SK-N-SH (cell line): ENCODE results near the gene SLC16A12. TPM values are rescaled to one million over a fixed set of nuclear protein-coding genes. Genes with fewer than 3 reads are reported as not detected.

Experiments used
- CTCF ChIA-PET: fragments of 300-600, 350-600 bp; formaldehyde crosslinking; extraction: SDS; loops from one replicate; lab custom pipeline; 2021; lab: Yijun Ruan, JAX
- POLR2A ChIA-PET: fragments of 350-600 bp; sonication (Branson Sonifier 250); formaldehyde crosslinking; extraction: SDS; loops from one replicate; lab custom pipeline; 2020; ENCODE audit warnings: antibody characterized with exemption, inconsistent platforms; lab: Yijun Ruan, JAX
- DNase-seq: peaks from one replicate; pipeline ENCODE4 v3.0.0; 2012
- H2AFZ ChIP-seq: fragments of 200-600 bp; sonication (generic); 2 replicates; pipeline ENCODE4 v1.8.1; 2016; ENCODE audit warnings: antibody characterized with exemption, mild to moderate bottlenecking, low read depth
- H3F3A ChIP-seq: fragments of 200-600 bp; sonication (generic); replicated peaks from 2 replicates; pipeline ENCODE3; 2016; ENCODE audit warnings: antibody characterized with exemption, mild to moderate bottlenecking; ENCODE audit not compliant: insufficient read depth
- H3K27ac ChIP-seq, 2 experiments: fragments of 200-500 bp in 1 of 2; fragments of 200-600 bp in 1 of 2; sonication (Bioruptor generic) in 1 of 2; sonication (generic), shearing (Covaris generic) in 1 of 2; 2 replicates each; pipeline versions ENCODE4 v1.5.1 to v1.6.1; 2014 to 2016; ENCODE audit warnings: low read depth in 2 of 2, inconsistent platforms in 1 of 2, low read length in 1 of 2, mild to moderate bottlenecking in 1 of 2, mixed read lengths in 1 of 2
- H3K27me3 ChIP-seq: fragments of 200-600 bp; sonication (generic), shearing (Covaris generic); 2 replicates; pipeline ENCODE4 v1.6.1; 2016; ENCODE audit warnings: mixed run types; ENCODE audit not compliant: insufficient read depth
- H3K36me3 ChIP-seq, 2 experiments: fragments of 200-500 bp in 1 of 2; fragments of 200-600 bp in 1 of 2; sonication (Bioruptor generic) in 1 of 2; sonication (generic) in 1 of 2; replicated peaks in 1 of 2; 2 replicates each; pipeline versions ENCODE3 to v1.5.1; 2014 to 2016; ENCODE audit warnings: low read length in 1 of 2, mild to moderate bottlenecking in 1 of 2; ENCODE audit not compliant: insufficient read depth in 2 of 2, control insufficient read depth in 1 of 2
- H3K4me1 ChIP-seq, 2 experiments: fragments of 200-500 bp in 1 of 2; fragments of 200-600 bp in 1 of 2; sonication (Bioruptor generic) in 1 of 2; sonication (generic), shearing (Covaris generic) in 1 of 2; 2 replicates each; pipeline versions ENCODE4 v1.5.1 to v1.6.1; 2014 to 2016; ENCODE audit warnings: low read depth in 1 of 2, low read length in 1 of 2, mixed run types in 1 of 2; ENCODE audit not compliant: insufficient read depth in 2 of 2, control insufficient read depth in 1 of 2
- H3K4me2 ChIP-seq: fragments of 200-600 bp; sonication (generic), shearing (Covaris generic); 2 replicates; pipeline ENCODE4 v1.6.1; 2017; ENCODE audit warnings: mixed run types
- H3K4me3 ChIP-seq, 2 experiments: fragments of 200-500 bp in 1 of 2; fragments of 200-600 bp in 1 of 2; sonication (Bioruptor generic) in 1 of 2; sonication (generic), shearing (Covaris generic) in 1 of 2; 2 replicates each; pipeline versions ENCODE4 v1.5.1 to v1.8.1; 2014 to 2016; ENCODE audit warnings: low read depth in 2 of 2, inconsistent platforms in 1 of 2, low read length in 1 of 2, mild to moderate bottlenecking in 1 of 2, mixed read lengths in 1 of 2, moderate library complexity in 1 of 2
- H3K79me2 ChIP-seq: fragments of 200-600 bp; sonication (generic); 2 replicates; pipeline ENCODE4 v1.8.1; 2017; ENCODE audit warnings: mild to moderate bottlenecking; ENCODE audit not compliant: insufficient read depth
- H3K9ac ChIP-seq: fragments of 200-600 bp; sonication (generic); 2 replicates; pipeline ENCODE4 v1.6.1; 2017; ENCODE audit warnings: mixed run types
- H3K9me2 ChIP-seq: fragments of 200-600 bp; sonication (generic); 2 replicates; pipeline ENCODE4 v1.6.1; 2017; ENCODE audit warnings: mixed run types
- H3K9me3 ChIP-seq: fragments of 200-600 bp; sonication (generic); 2 replicates; pipeline ENCODE4 v1.6.1; 2017; ENCODE audit warnings: mixed run types, mild to moderate bottlenecking, moderate library complexity
- H4K20me1 ChIP-seq: fragments of 200-600 bp; sonication (generic); 2 replicates; pipeline ENCODE4 v1.6.1; 2017; ENCODE audit warnings: mild to moderate bottlenecking, mixed run types; ENCODE audit not compliant: insufficient read depth
- EP300 ChIP-seq, 2 experiments: IDR thresholded peaks; 2 replicates each; pipeline versions ENCODE4 v1.4.0 to v1.6.1; 2012; ENCODE audit warnings: borderline replicate concordance in 1 of 2, low read depth in 1 of 2, low read length in 1 of 2
- FOSL2 ChIP-seq: IDR thresholded peaks from 2 replicates; pipeline ENCODE4 v1.4.0; 2012; ENCODE audit warnings: low read depth, mild to moderate bottlenecking, moderate library complexity, borderline replicate concordance
- FOXJ3 ChIP-seq: sonication (generic); formaldehyde crosslinking; IDR thresholded peaks from 2 replicates; pipeline ENCODE4 v1.5.1; 2020; ENCODE audit warnings: mild to moderate bottlenecking, missing genetic modification reagents
- GATA2 ChIP-seq: sonication (generic); formaldehyde crosslinking; IDR thresholded peaks from 2 replicates; pipeline ENCODE4 v1.5.0; 2020; ENCODE audit warnings: mild to moderate bottlenecking, missing genetic modification reagents
- JUND ChIP-seq: IDR thresholded peaks from 2 replicates; pipeline ENCODE4 v1.4.0; 2012
- MXI1 ChIP-seq: IDR thresholded peaks from 2 replicates; pipeline ENCODE4 v1.6.1; 2012; ENCODE audit warnings: mild to moderate bottlenecking, low read depth, low read length, improper control_type of control experiment
- NFIC ChIP-seq: IDR thresholded peaks from 2 replicates; pipeline ENCODE4 v1.4.0; 2012; ENCODE audit warnings: borderline replicate concordance
- POLR2AphosphoS5 ChIP-seq: IDR thresholded peaks from 2 replicates; pipeline ENCODE4 v1.6.1; 2012; ENCODE audit warnings: low read depth, low read length
- RCOR1 ChIP-seq: fragments of 150-350 bp; IDR thresholded peaks from 2 replicates; pipeline ENCODE4 v1.6.1; 2017; ENCODE audit warnings: antibody characterized with exemption, low read length
- RFX5 ChIP-seq: IDR thresholded peaks from 2 replicates; pipeline ENCODE4 v1.6.1; 2012; ENCODE audit warnings: mild to moderate bottlenecking, improper control_type of control experiment, low read length
- SIN3A ChIP-seq: IDR thresholded peaks from 2 replicates; pipeline ENCODE4 v1.6.1; 2012; ENCODE audit warnings: low read depth, mild to moderate bottlenecking, low read length, moderate library complexity, borderline replicate concordance
- SMC3 ChIP-seq: IDR thresholded peaks from 2 replicates; pipeline ENCODE4 v1.6.1; 2012; ENCODE audit warnings: low read depth, low read length, improper control_type of control experiment
- WGBS: methylation state at CpG from one replicate; pipeline ENCODE4 v1.1.6; 2017; ENCODE audit warnings: low lambda C conversion rate; 5-methylcytosine and 5-hydroxymethylcytosine counted together
- polyA plus RNA-seq, 3 experiments: library from polyadenylated mRNA; depleted of rRNA; stranded (reverse); fragments of >200 nt; gene quantifications; 2 replicates each; pipeline ENCODE4 v1.2.3, GENCODE V29; 2012
- TF ChIP-seq, protein P1 (sequence below): fragments of 150-350 bp; IDR thresholded peaks from 2 replicates; pipeline ENCODE4 v1.6.1; 2017; ENCODE audit warnings: antibody characterized with exemption, low read length, low read depth, borderline replicate concordance
- TF ChIP-seq, protein P2 (sequence below): IDR thresholded peaks from 2 replicates; pipeline ENCODE4 v1.6.1; 2012; ENCODE audit warnings: mild to moderate bottlenecking, low read depth, low read length, moderate library complexity
- TF ChIP-seq, protein P3 (sequence below): fragments of 200-600 bp; sonication (generic); IDR thresholded peaks from 2 replicates; pipeline ENCODE4 v1.6.1; 2017; ENCODE audit warnings: antibody characterized with exemption, mild to moderate bottlenecking, moderate library complexity
- TF ChIP-seq, protein P4 (sequence below): IDR thresholded peaks from 2 replicates; pipeline ENCODE4 v1.4.0; 2012; ENCODE audit warnings: low read depth, borderline replicate concordance
- TF ChIP-seq, protein P5 (sequence below): IDR thresholded peaks from 2 replicates; pipeline ENCODE4 v1.4.0; 2012; ENCODE audit warnings: low read depth, borderline replicate concordance

SLC16A12 gene
- polyA plus RNA-seq, 1 of the 3 experiments (the other 2 are of a cell fraction) = 0.13 TPM

DNA sequence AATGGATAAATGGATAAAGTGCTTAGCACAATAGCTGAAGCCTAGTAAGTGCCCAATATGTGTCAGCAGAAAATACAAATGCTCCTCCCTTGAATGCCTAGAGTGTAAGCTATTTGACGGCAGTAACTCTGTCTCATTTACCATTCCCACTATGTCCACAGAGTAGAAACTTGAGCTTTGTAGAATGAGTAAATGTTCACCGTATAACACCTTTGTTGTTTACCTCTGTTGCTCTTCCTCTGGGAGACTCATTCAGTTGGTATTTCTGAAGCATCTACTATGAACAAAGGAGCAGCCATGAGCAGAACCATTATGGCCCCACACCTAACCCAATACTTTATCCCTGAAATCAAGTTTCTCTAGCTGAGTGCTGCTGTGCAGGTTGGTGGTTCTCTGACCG is 8.4 kb upstream of the SLC16A12 start:
- Histone ChIP-seq H3K4me2 (no peak overlapping the region), H3K9ac (no peak overlapping the region), H3K27ac (no peak overlapping the region), H3K4me1 (no peaks in the 10 kb centered on the region; a peak in 1 of 4 replicates), H3K4me3 (no peak overlapping the region), H3K79me2 (no peaks in the 10 kb centered on the region), H3K36me3 (no peaks in the 10 kb centered on the region)
- POLR2A ChIA-PET = no interaction called here
- 77% methylated on average over 3 of the region's 3 CpGs for WGBS
- TF ChIP-seq, protein P1, sequence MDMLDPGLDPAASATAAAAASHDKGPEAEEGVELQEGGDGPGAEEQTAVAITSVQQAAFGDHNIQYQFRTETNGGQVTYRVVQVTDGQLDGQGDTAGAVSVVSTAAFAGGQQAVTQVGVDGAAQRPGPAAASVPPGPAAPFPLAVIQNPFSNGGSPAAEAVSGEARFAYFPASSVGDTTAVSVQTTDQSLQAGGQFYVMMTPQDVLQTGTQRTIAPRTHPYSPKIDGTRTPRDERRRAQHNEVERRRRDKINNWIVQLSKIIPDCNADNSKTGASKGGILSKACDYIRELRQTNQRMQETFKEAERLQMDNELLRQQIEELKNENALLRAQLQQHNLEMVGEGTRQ = no peak
- TF ChIP-seq RFX5 = no peak
- no peak for TF ChIP-seq SMC3
- TF ChIP-seq FOXJ3 (CRISPR knock-in tag) = no peak
- no peak for TF ChIP-seq FOSL2
- TF ChIP-seq JUND = no peak
- TF ChIP-seq MXI1 = no peak
- no peak for TF ChIP-seq EP300 (IDR thresholded peaks at IDR 0.05; ENCODE audit: borderline replicate concordance in 1 of 2, low read depth in 1 of 2, low read length in 1 of 2)
- no peak for TF ChIP-seq SIN3A
- TF ChIP-seq, protein P2, sequence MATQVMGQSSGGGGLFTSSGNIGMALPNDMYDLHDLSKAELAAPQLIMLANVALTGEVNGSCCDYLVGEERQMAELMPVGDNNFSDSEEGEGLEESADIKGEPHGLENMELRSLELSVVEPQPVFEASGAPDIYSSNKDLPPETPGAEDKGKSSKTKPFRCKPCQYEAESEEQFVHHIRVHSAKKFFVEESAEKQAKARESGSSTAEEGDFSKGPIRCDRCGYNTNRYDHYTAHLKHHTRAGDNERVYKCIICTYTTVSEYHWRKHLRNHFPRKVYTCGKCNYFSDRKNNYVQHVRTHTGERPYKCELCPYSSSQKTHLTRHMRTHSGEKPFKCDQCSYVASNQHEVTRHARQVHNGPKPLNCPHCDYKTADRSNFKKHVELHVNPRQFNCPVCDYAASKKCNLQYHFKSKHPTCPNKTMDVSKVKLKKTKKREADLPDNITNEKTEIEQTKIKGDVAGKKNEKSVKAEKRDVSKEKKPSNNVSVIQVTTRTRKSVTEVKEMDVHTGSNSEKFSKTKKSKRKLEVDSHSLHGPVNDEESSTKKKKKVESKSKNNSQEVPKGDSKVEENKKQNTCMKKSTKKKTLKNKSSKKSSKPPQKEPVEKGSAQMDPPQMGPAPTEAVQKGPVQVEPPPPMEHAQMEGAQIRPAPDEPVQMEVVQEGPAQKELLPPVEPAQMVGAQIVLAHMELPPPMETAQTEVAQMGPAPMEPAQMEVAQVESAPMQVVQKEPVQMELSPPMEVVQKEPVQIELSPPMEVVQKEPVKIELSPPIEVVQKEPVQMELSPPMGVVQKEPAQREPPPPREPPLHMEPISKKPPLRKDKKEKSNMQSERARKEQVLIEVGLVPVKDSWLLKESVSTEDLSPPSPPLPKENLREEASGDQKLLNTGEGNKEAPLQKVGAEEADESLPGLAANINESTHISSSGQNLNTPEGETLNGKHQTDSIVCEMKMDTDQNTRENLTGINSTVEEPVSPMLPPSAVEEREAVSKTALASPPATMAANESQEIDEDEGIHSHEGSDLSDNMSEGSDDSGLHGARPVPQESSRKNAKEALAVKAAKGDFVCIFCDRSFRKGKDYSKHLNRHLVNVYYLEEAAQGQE = no peak
- no peak for TF ChIP-seq GATA2
- TF ChIP-seq NFIC = no peak
- TF ChIP-seq, protein P3, sequence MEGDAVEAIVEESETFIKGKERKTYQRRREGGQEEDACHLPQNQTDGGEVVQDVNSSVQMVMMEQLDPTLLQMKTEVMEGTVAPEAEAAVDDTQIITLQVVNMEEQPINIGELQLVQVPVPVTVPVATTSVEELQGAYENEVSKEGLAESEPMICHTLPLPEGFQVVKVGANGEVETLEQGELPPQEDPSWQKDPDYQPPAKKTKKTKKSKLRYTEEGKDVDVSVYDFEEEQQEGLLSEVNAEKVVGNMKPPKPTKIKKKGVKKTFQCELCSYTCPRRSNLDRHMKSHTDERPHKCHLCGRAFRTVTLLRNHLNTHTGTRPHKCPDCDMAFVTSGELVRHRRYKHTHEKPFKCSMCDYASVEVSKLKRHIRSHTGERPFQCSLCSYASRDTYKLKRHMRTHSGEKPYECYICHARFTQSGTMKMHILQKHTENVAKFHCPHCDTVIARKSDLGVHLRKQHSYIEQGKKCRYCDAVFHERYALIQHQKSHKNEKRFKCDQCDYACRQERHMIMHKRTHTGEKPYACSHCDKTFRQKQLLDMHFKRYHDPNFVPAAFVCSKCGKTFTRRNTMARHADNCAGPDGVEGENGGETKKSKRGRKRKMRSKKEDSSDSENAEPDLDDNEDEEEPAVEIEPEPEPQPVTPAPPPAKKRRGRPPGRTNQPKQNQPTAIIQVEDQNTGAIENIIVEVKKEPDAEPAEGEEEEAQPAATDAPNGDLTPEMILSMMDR = no peak
- TF ChIP-seq, protein P4, sequence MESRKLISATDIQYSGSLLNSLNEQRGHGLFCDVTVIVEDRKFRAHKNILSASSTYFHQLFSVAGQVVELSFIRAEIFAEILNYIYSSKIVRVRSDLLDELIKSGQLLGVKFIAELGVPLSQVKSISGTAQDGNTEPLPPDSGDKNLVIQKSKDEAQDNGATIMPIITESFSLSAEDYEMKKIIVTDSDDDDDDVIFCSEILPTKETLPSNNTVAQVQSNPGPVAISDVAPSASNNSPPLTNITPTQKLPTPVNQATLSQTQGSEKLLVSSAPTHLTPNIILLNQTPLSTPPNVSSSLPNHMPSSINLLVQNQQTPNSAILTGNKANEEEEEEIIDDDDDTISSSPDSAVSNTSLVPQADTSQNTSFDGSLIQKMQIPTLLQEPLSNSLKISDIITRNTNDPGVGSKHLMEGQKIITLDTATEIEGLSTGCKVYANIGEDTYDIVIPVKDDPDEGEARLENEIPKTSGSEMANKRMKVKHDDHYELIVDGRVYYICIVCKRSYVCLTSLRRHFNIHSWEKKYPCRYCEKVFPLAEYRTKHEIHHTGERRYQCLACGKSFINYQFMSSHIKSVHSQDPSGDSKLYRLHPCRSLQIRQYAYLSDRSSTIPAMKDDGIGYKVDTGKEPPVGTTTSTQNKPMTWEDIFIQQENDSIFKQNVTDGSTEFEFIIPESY = no peak
- TF ChIP-seq, protein P5, sequence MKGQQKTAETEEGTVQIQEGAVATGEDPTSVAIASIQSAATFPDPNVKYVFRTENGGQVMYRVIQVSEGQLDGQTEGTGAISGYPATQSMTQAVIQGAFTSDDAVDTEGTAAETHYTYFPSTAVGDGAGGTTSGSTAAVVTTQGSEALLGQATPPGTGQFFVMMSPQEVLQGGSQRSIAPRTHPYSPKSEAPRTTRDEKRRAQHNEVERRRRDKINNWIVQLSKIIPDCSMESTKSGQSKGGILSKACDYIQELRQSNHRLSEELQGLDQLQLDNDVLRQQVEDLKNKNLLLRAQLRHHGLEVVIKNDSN = no peak
- no peak for TF ChIP-seq RCOR1
- TF ChIP-seq POLR2AphosphoS5 = no peak
- TF ChIP-seq, all 33 proteins: peak for 0
- Histone ChIP-seq H4K20me1 (no peaks in the 10 kb centered on the region), H2AFZ (no peak overlapping the region), H3K27me3 (no peaks in the 10 kb centered on the region), H3K9me3 (no peaks in the 10 kb centered on the region), H3F3A (peaks cover 9% of the 10 kb centered on the region), H3K9me2 (no peaks in the 10 kb centered on the region; the same call in 1 of the 2 replicates)
- CTCF ChIA-PET = interaction anchor here (1.2 kb wide), 1 partner anchor 77 kb away, joined by 4 read pairs; no protein-coding TSS in a partner anchor
- no peak for DNase-seq
